ENCODE results near the gene SGK1.
A peak's percentile ranks its signal among the peaks of the same experiment; 100 is the strongest.
"Not testable (repeated sequence)": the region's sequence is repeated elsewhere in the genome, so short reads cannot be mapped to it uniquely, and the experiment has no call there.

SGK1 gene

DNA sequence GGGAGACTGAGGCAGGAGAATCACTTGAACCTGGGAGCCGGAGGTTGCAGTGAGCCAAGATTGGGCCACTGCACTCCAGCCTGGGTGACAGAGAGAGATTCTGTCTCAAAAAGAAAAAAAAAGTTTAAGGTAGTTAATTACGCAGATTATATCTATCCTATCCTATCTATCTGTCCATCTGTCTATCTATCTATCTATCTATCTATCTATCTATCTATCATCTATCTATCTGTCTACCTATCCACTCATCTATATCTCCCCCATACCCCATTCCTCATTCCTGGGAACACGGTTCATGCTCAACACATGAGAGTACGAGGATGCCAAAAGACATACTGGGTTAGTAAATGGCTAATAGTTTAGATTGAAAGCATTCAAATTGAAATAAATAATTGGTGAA is 8.3 kb upstream of the SGK1 start:
- DNase-seq, result not testable (repeated sequence)

DNA sequence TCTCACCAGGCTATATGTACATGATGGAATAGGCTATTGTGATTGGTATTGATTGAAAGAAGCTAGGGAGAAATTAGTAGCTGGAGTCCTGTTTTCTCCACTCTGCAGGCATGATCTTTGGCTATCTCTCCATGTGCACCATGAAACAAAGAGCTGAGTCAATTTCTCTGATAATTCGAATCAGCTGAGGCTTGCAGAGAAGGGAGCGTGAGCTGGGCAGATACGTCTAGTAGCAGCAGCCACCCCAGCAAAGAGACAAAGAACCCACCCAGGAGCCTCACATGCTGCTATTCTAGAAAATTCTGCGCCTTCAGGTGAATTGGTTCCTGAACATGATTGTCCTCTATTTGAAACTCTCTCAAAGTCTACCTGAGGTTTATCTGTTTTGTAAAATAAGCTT is 6.9 kb upstream of the SGK1 start:
- DNase-seq, result no peak

DNA sequence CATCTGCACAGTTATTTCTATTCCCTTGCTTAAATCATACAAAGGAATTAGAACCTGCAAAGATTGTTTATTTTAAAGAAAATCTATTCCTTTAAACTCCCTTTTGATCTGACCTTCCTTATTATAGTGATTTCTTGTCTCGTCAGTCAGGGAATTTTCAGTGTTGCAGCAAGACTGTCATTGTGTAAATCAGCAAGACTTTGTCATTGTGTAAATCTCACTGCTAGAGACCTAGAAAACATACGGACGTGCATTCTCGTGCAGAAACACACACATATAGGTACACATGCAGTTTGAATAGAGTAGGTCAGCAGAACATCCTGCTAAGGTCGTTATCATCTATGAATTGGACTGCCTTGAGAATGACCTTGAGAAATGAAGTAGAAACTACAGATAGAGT is 6.2 kb upstream of the SGK1 start:
- no peak for DNase-seq

DNA sequence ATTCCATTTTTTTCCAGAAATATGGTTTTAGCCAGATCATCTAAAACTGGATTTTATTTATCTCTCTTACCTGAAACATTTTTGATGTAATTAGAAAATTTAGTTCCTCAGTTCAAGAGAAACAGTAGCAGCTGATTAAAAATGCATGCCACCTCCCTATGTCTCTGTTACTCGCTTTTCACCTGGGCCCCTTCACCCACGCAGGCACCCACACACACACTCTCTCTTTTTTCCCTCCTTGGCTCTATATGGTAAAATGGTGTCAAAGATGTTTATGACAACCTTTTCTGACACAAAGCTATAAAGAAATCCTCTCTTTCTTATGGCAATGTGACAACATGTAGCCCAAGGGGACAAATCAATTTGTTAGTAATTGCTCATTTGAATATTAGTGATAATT is 5.8 kb upstream of the SGK1 start:
- DNase-seq, result peak; percentile 11

DNA sequence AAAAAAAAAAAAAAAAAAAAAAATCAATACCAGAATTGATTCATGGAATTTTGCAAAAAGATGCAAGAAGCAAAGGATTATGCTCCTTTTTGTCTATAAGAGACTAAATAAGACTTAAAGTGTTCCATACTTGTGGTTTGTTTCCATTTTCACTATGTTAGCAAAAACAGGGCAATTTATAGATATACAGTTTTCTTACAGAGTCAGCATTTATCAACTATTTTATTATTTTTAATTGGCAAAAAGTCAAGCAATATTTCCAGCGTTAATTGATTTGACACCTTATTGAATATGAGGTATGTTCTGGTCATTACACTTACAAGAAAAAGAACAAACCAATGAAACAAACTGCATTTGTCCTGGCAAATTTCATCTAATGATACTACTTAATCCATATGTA is 5.4 kb upstream of the SGK1 start:
- DNase-seq, result no peak

DNA sequence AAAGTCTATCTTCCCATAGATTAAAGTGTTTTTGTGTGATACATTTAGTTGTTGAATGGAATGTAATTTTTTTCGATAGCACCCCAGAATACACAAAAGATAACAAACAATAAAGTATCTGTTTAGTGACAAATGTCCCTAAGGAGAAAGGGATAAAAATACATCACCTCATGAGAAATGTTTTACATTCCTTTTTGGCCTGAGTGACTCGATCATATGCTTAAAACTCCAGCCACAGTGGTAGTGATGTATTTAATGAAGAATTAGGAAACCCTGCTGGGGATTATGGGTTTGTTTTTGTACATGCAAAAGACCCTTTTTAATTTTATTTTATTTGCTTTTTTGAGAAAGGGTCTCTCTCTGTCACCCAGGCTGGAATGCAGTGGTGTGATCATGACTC is 4.3 kb upstream of the SGK1 start:
- no peak for DNase-seq

DNA sequence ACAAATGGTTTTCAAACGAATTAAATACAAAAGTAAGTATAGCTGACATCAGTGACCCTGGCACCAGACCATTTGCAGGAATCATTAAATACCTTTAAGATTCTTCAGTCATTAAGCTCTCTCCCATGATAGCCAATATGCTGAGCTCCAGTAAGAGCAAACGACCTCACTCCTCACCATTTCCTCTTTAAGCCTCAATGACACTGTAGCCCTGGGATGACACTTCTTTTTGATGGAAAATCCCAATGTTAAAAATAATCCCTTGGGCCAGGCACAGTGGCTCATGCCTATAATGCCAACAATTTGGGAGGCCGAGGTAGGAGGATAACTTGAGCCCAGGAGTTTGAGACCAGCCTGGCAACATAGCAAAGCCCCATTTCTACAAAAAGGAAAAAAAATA is 3.3 kb upstream of the SGK1 start:
- DNase-seq, result no peak

DNA sequence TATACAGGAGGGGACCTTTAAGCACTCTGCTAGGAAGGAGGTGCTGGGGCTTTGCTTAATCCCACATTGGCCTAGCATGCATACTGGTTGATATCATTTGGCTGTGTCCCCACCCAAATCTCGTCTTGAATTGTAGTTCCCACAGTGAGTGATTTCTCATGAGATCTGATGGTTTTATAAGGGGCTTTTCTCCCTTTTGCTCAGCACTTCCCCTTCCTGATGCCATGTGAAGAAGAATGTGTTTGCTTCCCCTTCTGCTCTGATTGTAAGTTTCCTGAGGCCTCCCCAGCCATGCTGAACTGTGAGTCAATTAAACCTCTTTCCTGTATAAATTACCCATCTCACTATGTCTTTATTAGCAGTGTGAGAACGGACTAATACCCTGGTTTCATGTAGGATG is 1.8 kb upstream of the SGK1 start:
- not testable (repeated sequence) for DNase-seq

DNA sequence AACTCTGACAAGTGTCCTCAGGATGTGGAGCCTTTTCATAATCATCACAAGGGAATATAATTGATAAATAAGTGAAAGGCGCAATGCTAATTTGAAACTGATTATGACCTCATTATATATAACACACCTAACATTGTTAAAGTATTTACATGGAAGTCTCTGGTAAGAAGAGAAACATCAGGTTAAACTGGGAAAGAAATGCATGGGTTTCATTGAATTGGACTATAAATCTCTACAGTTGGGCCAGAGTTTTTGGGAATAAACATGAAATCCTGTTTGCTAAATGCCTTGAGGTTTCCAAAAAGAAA is 1.0 kb upstream of the SGK1 start:
- DNase-seq, result no peak

DNA sequence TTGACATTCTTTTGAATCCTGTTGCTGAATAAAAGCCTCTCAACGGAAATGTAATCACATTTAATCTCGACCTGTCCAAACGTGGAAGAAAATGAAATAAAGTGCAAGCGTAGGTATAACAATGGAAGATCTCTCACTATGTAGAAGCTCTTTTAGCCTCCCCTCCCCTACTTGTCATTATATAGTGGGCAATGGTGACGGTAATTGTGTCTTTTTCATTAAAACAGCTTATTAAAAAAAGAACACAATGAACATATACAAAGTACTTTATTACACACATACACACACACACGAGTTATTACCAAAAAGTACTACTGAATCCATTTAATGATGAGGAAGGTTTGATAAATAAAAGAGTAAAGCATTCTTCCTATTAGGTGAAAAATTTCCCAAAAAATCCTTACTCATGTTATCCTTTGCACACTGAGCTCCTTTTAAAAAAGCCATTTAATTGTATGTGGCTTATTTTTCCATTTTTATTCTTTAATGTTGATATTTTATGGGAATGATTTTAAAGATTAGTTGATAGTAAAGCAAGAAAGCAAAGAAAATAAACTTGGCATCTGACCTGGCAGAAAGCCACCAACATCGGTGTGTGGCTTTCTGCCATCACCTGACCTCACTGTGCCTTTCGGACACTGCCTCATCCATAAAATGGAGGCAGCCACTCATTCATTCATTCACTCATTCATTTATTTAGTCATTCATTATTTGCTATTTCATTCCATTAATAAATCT is 493 bp upstream of the SGK1 start:
- no peak for DNase-seq

DNA sequence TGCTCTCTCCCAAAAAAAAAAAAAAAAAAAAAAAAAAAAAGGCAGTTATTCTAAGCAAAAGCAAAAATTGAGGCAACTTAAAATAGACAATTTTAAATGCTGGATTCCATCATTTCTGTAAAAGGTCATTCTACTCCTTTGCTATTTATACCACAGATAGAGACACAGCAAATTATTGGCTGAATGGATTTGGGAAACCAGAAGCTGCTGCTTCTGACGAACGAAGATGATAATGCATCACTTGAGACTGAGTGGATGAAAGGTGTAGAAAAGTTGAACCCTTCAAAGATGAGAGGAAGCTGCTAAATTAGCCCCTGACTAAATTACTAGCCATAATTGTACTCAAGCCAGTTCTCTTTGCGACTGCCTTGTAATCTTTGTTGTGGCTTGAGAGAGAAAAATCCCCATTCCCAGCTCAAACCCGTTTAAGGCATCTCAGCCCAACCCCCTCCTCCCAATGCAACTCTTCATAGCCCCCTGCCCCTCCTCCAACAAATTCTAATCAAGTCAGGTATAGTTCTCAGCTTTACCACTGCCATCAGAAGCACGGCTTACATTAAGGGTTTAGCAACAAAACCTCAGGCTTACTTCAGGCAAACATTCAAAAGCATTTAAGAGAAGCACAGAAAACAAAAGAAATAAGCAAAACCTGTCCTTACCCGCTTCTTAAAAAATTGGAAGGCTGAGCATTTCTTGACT is 1.0 kb downstream of the SGK1 start:
- DNase-seq, result no peak

DNA sequence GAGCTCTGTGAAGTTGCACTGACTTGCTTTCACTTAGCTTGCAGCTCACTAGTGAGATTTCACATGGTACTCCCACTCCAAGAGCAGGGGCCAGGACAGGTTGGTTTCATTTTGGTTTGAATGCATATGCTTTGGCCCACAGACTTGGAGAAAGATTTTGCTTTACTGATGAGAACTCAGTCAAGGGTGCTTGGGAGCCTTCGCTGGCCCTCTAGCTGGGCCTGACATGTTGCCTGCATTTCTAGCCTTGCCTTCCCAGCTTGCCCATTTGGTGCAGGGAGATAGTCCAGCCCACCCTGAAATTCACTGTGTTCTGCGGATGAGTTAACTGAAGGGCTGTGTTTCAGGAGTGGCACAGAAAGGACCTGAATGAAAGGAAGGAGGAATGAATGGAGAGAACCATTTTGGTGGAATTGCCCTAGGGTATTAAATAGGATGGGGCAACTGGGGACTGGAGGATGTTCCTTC is 1.9 kb downstream of the SGK1 start:
- DNase-seq, result no peak

DNA sequence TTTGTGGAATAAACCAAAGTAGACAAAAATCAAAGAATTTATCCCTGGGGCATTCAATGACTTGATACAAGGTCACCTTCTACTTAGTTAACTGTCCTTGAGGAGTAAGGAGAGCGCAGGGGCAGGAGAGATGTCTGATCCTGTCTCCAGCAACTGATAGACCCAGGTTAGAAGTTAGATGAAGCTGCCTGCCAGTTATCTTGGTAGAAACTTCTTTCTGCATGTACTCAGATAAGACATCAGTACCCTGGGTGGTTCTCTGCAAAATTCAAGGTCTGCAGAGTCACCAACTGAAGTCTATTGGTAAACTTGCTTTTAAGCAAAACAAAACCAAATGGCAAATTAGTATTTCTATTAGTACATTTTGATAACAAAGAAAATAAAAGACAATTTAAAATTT is 2.7 kb downstream of the SGK1 start:
- no peak for DNase-seq

DNA sequence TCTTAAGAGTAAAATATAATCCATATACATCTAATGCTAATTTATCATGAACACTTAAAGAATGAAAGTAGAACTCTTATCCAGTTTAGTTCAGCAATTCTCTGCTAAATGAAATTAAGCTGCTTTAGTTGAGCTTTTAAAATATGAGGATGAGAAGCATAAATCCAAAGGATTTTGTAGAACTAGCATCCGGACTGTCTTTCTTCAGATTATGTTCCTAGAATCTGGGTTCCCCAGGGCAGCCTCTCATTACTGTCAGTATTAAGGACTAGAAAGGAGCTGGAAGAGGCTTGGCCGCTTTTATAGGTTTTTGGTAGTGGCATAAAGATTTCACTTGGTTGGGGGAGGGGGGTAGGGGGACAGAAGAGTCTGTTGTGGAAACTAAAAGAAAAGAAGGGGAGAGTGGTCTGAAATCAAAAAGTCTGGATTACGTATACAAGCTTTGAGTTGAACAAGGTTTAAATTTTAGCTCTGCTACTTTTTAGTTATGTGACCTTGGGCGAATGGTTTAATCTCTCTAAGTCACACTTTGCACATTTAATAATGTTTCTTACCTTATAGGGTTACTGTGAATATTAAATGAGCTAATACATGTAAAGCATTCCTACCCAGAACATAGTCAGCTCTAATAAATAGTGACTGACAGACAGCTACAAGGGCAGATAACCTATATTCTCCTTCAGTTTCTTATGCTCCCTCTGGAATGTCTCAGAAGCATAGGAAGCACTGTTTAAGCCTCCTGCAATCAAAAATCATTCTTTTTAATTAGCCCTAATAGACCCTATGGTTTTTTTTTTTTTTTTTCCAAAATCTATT is 3.7 kb downstream of the SGK1 start:
- DNase-seq, result no peak

DNA sequence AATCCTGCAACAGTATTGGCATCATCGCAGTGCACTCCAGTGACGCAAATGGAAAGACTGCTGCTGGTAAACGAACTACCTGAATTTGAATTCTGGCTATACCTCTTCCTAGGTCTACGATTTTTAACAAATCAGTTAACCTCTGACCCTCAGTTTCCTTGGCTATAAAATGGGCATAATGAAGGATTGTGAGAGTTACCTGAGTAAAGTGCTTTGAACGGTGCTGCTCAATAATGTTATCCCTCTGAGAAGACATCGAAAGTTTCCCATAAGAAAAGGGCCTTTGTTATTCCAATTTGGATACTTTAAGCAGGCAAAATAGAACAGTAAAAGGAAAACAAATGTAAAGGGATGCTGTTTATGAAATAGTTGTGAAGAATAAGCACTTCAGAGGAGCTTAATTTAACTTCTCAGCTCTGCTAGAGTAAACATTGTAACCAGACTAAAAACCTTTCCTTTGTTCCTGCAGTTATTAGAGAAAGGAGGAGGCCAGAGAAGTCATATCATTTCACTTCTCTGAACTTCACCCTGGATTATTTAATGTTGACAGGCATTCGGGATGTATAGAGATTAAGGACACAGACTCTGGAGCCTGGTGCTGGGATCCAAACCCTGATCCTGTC is 5.8 kb downstream of the SGK1 start:
- no peak for DNase-seq

DNA sequence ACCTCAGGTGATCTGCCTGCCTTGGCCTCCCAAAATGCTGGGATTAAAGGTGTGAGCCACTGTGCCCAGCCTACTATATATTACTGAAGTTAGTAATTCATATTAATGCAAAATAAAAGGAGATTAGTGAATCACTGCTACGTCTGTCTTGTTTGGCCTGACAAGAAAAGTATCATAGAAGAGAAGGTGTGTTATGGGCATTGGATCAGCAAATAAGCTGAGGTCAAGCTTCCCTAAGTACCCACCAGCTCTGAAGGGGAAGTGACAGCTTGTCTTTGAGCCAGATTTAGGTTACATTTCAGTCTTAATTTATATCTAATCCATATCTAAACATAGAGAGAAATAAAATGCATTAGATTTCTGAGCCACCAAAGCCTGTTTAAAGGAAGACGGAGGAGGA is 7.1 kb downstream of the SGK1 start:
- no peak for DNase-seq

DNA sequence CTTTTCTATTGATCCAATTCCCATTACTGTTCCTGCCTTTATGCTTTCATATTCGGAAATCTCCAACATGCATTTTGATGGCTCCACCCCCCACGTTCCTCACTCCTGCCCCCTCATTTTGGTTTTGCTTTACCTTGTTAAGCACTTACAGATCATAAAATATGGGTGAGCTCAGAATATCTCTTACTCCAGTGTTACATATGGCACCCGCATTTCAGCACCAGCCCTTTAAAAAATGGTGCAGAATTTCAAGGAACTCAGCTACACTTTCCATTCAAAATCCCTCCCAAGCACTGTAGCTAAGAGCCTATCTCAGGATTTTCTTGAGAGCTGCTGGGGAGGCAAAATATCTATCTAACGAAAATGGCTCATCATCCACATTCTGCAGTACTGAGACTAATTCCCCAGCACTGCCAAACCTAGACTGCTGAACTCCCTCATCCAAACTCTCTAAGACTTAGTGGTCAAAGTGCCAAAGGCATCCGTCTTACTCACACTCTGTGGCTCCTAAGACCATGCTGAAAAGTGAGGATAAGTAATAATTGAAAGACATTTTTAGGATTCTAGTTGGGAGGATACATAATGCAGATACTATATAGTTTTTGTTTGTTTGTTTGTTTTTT is 7.8 kb downstream of the SGK1 start:
- no peak for DNase-seq

DNA sequence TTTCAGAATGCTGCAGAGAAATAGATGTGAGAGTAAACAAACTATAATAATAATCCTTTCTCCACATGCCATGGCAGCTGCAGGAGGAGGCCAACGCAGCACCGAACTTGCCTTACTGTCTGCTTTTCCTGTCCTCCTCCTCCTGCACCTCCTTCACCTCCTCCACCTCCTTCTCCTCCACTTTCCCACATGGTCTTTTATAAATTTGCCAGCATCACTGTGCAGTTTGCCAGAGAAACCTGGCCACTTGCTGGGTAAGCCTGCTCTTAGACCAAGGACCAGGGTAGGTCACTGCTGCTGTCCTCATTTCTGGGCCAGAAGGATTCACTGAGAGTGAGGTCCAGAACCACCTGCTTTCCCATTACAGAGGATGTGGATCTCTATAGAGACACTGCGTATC is 8.7 kb downstream of the SGK1 start:
- no peak for DNase-seq

DNA sequence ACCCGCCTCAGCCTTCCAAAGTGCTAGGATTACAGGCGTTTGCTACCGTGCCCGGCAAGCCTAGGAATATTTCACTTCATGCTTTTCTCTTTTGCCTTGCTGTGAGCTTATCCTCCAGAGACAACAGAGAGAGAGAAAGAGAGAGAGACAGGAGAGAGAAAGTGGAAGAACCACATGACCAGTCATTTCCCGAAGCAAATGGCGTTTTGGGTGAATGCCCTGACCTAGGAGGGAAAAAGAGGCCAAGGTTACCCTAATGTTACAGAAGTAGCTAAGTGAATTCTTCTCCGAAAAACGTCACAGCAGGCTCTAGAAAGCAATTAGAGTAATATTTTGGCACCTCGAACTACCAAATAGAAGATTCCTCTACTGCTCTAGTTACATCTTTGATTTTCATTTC is 9.1 kb downstream of the SGK1 start:
- no peak for DNase-seq

DNA sequence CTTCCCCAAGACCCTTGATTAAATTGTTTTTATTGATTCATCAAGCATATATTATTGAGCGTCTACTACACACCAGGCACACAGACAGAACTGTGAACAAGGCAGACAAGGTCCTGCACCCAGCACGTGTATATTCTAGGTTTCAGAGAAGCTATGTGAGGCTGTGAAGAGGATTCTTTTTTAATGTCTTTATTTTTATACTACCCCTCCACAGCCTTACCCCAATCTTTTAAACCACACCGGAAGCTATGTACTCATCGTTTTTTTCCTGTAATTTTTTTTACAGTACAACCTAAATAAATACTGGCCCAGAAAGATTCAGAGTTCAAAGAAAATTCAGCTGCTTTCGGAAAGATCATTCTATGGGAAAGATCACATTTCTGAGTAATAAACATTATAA is 10.0 kb downstream of the SGK1 start:
- no peak for DNase-seq

DNA sequence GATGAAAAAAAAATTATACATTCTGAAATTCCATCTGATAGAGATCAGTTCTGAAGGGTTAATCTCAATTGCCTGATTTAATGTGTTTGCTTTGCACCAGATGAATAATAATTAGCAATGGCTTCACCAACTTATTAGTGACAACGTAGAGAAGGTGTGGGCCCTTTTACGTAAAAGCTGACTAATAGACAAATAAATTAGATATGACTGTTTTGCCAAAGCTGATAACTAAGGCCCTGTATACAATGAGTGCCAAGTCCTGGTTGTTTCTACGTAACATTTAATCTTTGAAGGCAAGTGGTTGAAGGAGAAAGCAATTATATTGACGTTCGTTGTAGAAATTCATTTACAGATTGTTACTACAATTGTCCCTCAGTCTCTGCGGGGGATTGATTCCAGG is 10.8 kb downstream of the SGK1 start:
- no peak for DNase-seq

DNA sequence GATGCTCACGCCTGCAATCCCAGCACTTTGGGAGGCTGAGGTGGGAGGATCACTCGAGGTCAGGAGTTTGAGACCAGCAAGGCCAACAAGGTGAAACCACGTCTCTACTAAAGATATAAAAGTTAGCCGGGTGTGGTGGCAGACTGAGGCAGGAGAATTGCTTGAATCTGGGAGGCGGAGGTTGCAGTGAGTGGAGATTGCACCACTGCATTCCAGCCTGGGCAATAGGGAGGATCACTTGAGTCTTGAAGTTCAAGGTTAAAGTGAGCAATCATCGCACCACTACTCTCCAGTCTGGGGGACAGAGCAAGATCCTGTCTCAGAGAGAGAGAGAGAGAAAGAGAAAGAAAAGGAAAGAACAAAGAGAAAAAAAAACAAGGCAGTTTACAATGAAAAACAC is 13.5 kb downstream of the SGK1 start:
- not testable (repeated sequence) for DNase-seq

DNA sequence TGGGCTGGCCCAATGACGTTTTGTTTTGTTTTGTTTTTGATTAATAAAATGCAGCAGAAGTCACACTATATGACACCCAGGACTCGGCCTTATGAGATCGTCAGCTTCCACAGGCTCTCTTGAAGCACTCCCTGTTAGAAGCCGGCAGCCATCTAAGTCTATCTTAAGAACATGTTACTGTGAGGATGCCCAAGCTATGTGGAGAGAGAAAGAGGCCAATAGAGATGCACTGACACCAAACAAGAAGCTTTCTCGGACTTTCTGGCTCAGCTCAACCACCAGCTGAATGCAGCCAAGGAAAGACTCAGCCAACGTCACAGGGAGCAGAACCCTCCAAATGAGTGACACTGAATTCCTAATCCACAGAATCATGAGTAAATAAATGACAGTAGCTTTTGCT is 14.0 kb downstream of the SGK1 start:
- no peak for DNase-seq
